ENCODE results near the gene ALS2CL. TPM values are rescaled to one million over a fixed set of nuclear protein-coding genes. Genes with fewer than 3 reads are reported as not detected.

The ALS2CL gene
- total RNA-seq, 1 experiment from 2014 or later, result 4.9 TPM

DNA sequence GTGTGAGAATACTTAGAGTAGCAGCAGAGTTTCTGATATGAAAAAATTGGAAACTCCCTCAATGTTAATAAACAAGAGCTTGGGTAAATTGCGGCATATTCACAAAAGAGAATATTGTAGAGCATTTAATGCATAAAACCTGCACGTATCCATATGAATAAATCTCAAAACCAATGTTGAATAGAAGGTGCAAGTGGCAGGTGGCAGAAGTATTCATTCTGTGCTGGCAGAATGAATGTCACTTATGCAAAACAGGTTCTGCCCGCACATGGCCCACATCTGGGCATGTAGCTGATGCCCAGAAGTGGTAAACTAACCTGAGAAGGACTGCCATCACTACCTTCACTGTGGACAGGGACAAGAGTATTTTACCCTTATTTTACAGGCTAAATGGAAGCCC is 38.3 kb upstream of the ALS2CL start:
- H3K4ac ChIP-seq (ENCODE audit: low read depth, low read length), result no peak overlapping the region
- H3T11ph ChIP-seq (ENCODE audit: low read length), result no peak overlapping the region
- no peak overlapping the region for H2BK15ac ChIP-seq (ENCODE audit: low read depth, low read length)
- H4K20me1 ChIP-seq (ENCODE audit: control insufficient read depth, insufficient read depth, insufficient read length), result no peaks in the 10 kb centered on the region
- no peak overlapping the region for H2AFZ ChIP-seq (ENCODE audit: low read length)
- H2BK120ac ChIP-seq (ENCODE audit: low read depth, low read length, poor library complexity, severe bottlenecking), result no peak overlapping the region
- no peaks in the 10 kb centered on the region for H3K27me3 ChIP-seq (ENCODE audit: insufficient read depth, low read length)
- H4K5ac ChIP-seq (ENCODE audit: insufficient read length, low read depth, low read length), result no peak overlapping the region
- no peak for DNase-seq
- H3K18ac ChIP-seq (ENCODE audit: insufficient read length, low read depth, low read length), result no peak overlapping the region
- peaks cover 13 to 17% of the 10 kb centered on the region in 2 experiments for H3K4me1 Mint-ChIP-seq
- no CpG with 5 or more reads among the region's 3 CpGs for WGBS (ENCODE audit: extremely low coverage, insufficient read length, low lambda C conversion rate)
- H3K36me3 Mint-ChIP-seq (ENCODE audit: insufficient read depth in 1 of 3, low read depth in 3 of 3), result no peaks in the 10 kb centered on the region
- H3K79me1 ChIP-seq (ENCODE audit: insufficient read depth, low read depth, low read length, poor library complexity, severe bottlenecking), result no peaks in the 10 kb centered on the region
- no peak overlapping the region for H3K23ac ChIP-seq (ENCODE audit: insufficient read length, low read depth, low read length)
- no peak overlapping the region for H3K27ac ChIP-seq (ENCODE audit: insufficient read length, low read depth, low read length)
- H3K4me2 ChIP-seq (ENCODE audit: insufficient read depth, insufficient read length, low read length), result no peak overlapping the region
- H3K56ac ChIP-seq (ENCODE audit: insufficient read length, low read depth, low read length), result no peak overlapping the region
- no peak overlapping the region for H2AK5ac ChIP-seq (ENCODE audit: insufficient read length, low read length)
- H4K8ac ChIP-seq (replicated peaks; ENCODE audit: insufficient read length, low read depth, low read length), result no peak overlapping the region
- H2BK5ac ChIP-seq (ENCODE audit: insufficient read length, low read length), result no peak overlapping the region
- no peaks in the 10 kb centered on the region for H3K4me1 ChIP-seq (ENCODE audit: insufficient read depth, low read length)
- no peak overlapping the region for H2BK20ac ChIP-seq (ENCODE audit: low read depth, low read length, poor library complexity, severe bottlenecking)
- no peaks in the 10 kb centered on the region for H3K9me3 ChIP-seq (ENCODE audit: control insufficient read depth, low read depth, low read length)
- no peaks in the 10 kb centered on the region for H3K23me2 ChIP-seq (ENCODE audit: insufficient read length, low read depth, low read length, poor library complexity, severe bottlenecking)
- TF ChIP-seq, protein P1, sequence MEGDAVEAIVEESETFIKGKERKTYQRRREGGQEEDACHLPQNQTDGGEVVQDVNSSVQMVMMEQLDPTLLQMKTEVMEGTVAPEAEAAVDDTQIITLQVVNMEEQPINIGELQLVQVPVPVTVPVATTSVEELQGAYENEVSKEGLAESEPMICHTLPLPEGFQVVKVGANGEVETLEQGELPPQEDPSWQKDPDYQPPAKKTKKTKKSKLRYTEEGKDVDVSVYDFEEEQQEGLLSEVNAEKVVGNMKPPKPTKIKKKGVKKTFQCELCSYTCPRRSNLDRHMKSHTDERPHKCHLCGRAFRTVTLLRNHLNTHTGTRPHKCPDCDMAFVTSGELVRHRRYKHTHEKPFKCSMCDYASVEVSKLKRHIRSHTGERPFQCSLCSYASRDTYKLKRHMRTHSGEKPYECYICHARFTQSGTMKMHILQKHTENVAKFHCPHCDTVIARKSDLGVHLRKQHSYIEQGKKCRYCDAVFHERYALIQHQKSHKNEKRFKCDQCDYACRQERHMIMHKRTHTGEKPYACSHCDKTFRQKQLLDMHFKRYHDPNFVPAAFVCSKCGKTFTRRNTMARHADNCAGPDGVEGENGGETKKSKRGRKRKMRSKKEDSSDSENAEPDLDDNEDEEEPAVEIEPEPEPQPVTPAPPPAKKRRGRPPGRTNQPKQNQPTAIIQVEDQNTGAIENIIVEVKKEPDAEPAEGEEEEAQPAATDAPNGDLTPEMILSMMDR (conservative IDR thresholded peaks at IDR 0.05), result no peak
- H3K14ac ChIP-seq (ENCODE audit: insufficient read depth, low read length), result no peak overlapping the region
- H4K91ac ChIP-seq (ENCODE audit: insufficient read length, low read depth, low read length), result no peak overlapping the region
- H3K9ac ChIP-seq (ENCODE audit: extremely low read depth, insufficient read length, low read length), result no peak overlapping the region
- 0 out of 7 replicates have a peak overlapping the region, but pooled peaks of 1 of the 3 experiments have one; percentile 69 for H3K27ac Mint-ChIP-seq
- no peak overlapping the region for H2BK12ac ChIP-seq (ENCODE audit: insufficient read length, low read depth, low read length)
- no peak overlapping the region for H3K4me3 Mint-ChIP-seq
- peaks cover 6% of the 10 kb centered on the region for H3K27me3 Mint-ChIP-seq (ENCODE audit: low read depth)
- H3K79me2 ChIP-seq (ENCODE audit: insufficient read depth, low read length), result no peaks in the 10 kb centered on the region
- H3K9me3 Mint-ChIP-seq, result no peaks in the 10 kb centered on the region
